ENCODE results near the gene C6orf47. TPM values are rescaled to one million over a fixed set of nuclear protein-coding genes. Genes with fewer than 3 reads are reported as not detected.

The C6orf47 gene
- polyA plus RNA-seq, 1 of the 3 experiments (the other 2 are of a cell fraction): 10.3 TPM

GRCh38 chr6:31654574-31655348 lies 5.8 kb downstream of the C6orf47 start:
- peaks cover 5 to 10% of the 10 kb centered on the region in 2 experiments for H3K36me3 ChIP-seq (replicated peaks in 1 of 2; ENCODE audit: control insufficient read depth in 1 of 2, insufficient read depth in 2 of 2, low read length in 1 of 2)
- H3K9me2 ChIP-seq: no peaks in the 10 kb centered on the region
- H4K20me1 ChIP-seq (ENCODE audit: insufficient read depth): peaks cover 8% of the 10 kb centered on the region; the same call in 1 of the 2 replicates
- no peak overlapping the region for H2AFZ ChIP-seq (ENCODE audit: low read depth)
- peaks cover 17 to 27% of the 10 kb centered on the region in 2 experiments for H3K4me1 ChIP-seq (ENCODE audit: control insufficient read depth in 1 of 2, insufficient read depth in 2 of 2, low read depth in 1 of 2, low read length in 1 of 2)
- DNase-seq: no peak
- POLR2A ChIA-PET: interaction anchor here (1.0 kb wide), 1 partner anchor 229 kb away, joined by 3 read pairs; no protein-coding TSS in a partner anchor
- H3K4me3 ChIP-seq (ENCODE audit: low read depth in 2 of 2, low read length in 1 of 2): no peak overlapping the region
- 88% methylated on average over 8 of the region's 8 CpGs for WGBS (ENCODE audit: low lambda C conversion rate)
- H3K79me2 ChIP-seq (ENCODE audit: insufficient read depth): peaks cover 83% of the 10 kb centered on the region
- no peak overlapping the region for H3K4me2 ChIP-seq
- H3K9me3 ChIP-seq: no peaks in the 10 kb centered on the region
- H3K9ac ChIP-seq: no peak overlapping the region
- TF ChIP-seq POLR2AphosphoS5 (IDR thresholded peaks at IDR 0.05; ENCODE audit: low read depth, low read length): no peak
- TF ChIP-seq NFIC (IDR thresholded peaks at IDR 0.05; ENCODE audit: borderline replicate concordance): no peak
- no peak for TF ChIP-seq RCOR1 (IDR thresholded peaks at IDR 0.05; ENCODE audit: low read length)
- no peak for TF ChIP-seq USF1 (IDR thresholded peaks at IDR 0.05; ENCODE audit: borderline replicate concordance, low read depth)
- no peak for TF ChIP-seq CHD2 (IDR thresholded peaks at IDR 0.05; ENCODE audit: low read length, partially characterized antibody)
- no peak for TF ChIP-seq GATA2 (CRISPR knock-in tag; IDR thresholded peaks at IDR 0.05)
- TF ChIP-seq RAD21 (IDR thresholded peaks at IDR 0.05; ENCODE audit: low read length): no peak
- TF ChIP-seq PBX3 (IDR thresholded peaks at IDR 0.05): no peak
- TF ChIP-seq EP300 (IDR thresholded peaks at IDR 0.05; ENCODE audit: borderline replicate concordance in 1 of 2, low read depth in 1 of 2, low read length in 1 of 2): no peak
- no peak for TF ChIP-seq FOXM1 (IDR thresholded peaks at IDR 0.05; ENCODE audit: low read depth)
- TF ChIP-seq ZBTB33 (IDR thresholded peaks at IDR 0.05; ENCODE audit: borderline replicate concordance, low read depth): no peak
- no peak for TF ChIP-seq GABPA (IDR thresholded peaks at IDR 0.05; ENCODE audit: low read depth)
- TF ChIP-seq MAX (IDR thresholded peaks at IDR 0.05; ENCODE audit: low read depth): no peak
- TF ChIP-seq SMC3 (IDR thresholded peaks at IDR 0.05; ENCODE audit: low read depth, low read length): no peak
- TF ChIP-seq NRF1 (IDR thresholded peaks at IDR 0.05; ENCODE audit: low read depth, low read length): no peak
- TF ChIP-seq USF2 (IDR thresholded peaks at IDR 0.05; ENCODE audit: borderline replicate concordance, low read depth, low read length): no peak
- no peak for TF ChIP-seq FOSL2 (IDR thresholded peaks at IDR 0.05; ENCODE audit: borderline replicate concordance, low read depth)
- TF ChIP-seq EZH2phosphoT487 (IDR thresholded peaks at IDR 0.05; ENCODE audit: borderline replicate concordance, low read depth): no peak
- H3K27me3 ChIP-seq (ENCODE audit: insufficient read depth): no peaks in the 10 kb centered on the region
- CTCF ChIA-PET: interaction anchor here (0.7 to 1.2 kb wide), 2 partner anchors 10 to 109 kb away, joined by 3 read pairs; partner anchors contain the start of genes ATP6V1G2 and GPANK1
- H3F3A ChIP-seq (replicated peaks; ENCODE audit: insufficient read depth): peaks cover 24% of the 10 kb centered on the region
- H3K27ac ChIP-seq (ENCODE audit: low read depth in 2 of 2, low read length in 1 of 2): no peak overlapping the region
